Testis (tissue), 3 donors: ENCODE measurements around the gene ALCAM. TPM values are rescaled to one million over a fixed set of nuclear protein-coding genes. Genes with fewer than 3 reads are reported as not detected.

Experiments
- DNase-seq: peaks from one replicate; pipeline ENCODE4 v3.0.0-alpha.2; 2019
- H3K27ac ChIP-seq, 2 donors: fragments of 200-600 bp; sonication (generic); one replicate each; pipeline ENCODE4 v1.5.1; 2019
- H3K27me3 ChIP-seq: fragments of 200-600 bp; sonication (generic); one replicate; pipeline ENCODE4 v1.5.1; 2019
- H3K36me3 ChIP-seq: fragments of 200-600 bp; sonication (generic); one replicate; pipeline ENCODE4 v1.5.1; 2017; ENCODE audit warnings: low read depth; ENCODE audit errors: missing control alignments
- H3K4me1 ChIP-seq: fragments of 200-600 bp; sonication (generic); one replicate; pipeline ENCODE4 v1.5.1; 2019
- H3K4me3 ChIP-seq, 2 donors: fragments of 200-600 bp; sonication (generic); one replicate each; pipeline ENCODE4 v1.5.1; 2017 to 2019
- H3K9me3 ChIP-seq: fragments of 200-600 bp; sonication (generic); one replicate; pipeline ENCODE4 v1.5.1; 2017
- POLR2A ChIP-seq: fragments of 450-650 bp; IDR thresholded peaks from one replicate; pipeline ENCODE4 v1.6.1; 2017; ENCODE audit warnings: antibody characterized with exemption, mild to moderate bottlenecking, moderate library complexity
- WGBS, 2 donors: methylation state at CpG; one replicate each; pipeline ENCODE4 v1.1.5; 2018; 5-methylcytosine and 5-hydroxymethylcytosine counted together
- intact Hi-C: fragments of 100-400 bp; cut with DNase I; formaldehyde crosslinking; loops from one replicate; pipeline ENCODE4 v1.15.1; 2023; ENCODE audit warnings: low total_unique reads
- polyA plus RNA-seq: library from polyadenylated mRNA; stranded (reverse); fragments of 350-450 nt; fragmentation: Illumina TruSeq; extraction: RNeasy Lipid Tissue Mini Kit (QIAGEN cat#74804); gene quantifications from one replicate; pipeline ENCODE4 v1.2.3, GENCODE V29; 2014; ENCODE audit warnings: low read depth, low replicate concordance; ENCODE audit not compliant: insufficient read depth
- total RNA-seq, 2 donors: library from RNA; depleted of rRNA; stranded (reverse); fragments of >200 nt; gene quantifications; one replicate each; pipeline ENCODE4 v1.2.3, GENCODE V29; 2016
- TF ChIP-seq, protein P1 (sequence below), 3 experiments: fragments of 450-650 bp in 2 of 3; fragments of 200-600 bp in 1 of 3; sonication (generic) in 1 of 3; IDR thresholded peaks; one replicate each; pipeline ENCODE4 v1.5.1; 2016 to 2019; ENCODE audit warnings: antibody characterized with exemption in 3 of 3, mild to moderate bottlenecking in 2 of 3, moderate library complexity in 1 of 3

ALCAM gene
- total and polyA plus RNA-seq, 3 donors from 2014 or later: 8.3 to 9.0 (median 8.7) TPM

- intact Hi-C loops: no loop called here
- Histone ChIP-seq H3K27me3 (no peaks in the 10 kb centered on the region), H3K4me1 (no peaks in the 10 kb centered on the region), H3K9me3 (no peaks in the 10 kb centered on the region), H3K27ac (no peak overlapping the region), H3K36me3 (no peaks in the 10 kb centered on the region), H3K4me3 (no peak overlapping the region)
- WGBS, 2 donors: 88 to 90% methylated on average over 7 of the region's 7 CpGs
- TF ChIP-seq, protein P1, sequence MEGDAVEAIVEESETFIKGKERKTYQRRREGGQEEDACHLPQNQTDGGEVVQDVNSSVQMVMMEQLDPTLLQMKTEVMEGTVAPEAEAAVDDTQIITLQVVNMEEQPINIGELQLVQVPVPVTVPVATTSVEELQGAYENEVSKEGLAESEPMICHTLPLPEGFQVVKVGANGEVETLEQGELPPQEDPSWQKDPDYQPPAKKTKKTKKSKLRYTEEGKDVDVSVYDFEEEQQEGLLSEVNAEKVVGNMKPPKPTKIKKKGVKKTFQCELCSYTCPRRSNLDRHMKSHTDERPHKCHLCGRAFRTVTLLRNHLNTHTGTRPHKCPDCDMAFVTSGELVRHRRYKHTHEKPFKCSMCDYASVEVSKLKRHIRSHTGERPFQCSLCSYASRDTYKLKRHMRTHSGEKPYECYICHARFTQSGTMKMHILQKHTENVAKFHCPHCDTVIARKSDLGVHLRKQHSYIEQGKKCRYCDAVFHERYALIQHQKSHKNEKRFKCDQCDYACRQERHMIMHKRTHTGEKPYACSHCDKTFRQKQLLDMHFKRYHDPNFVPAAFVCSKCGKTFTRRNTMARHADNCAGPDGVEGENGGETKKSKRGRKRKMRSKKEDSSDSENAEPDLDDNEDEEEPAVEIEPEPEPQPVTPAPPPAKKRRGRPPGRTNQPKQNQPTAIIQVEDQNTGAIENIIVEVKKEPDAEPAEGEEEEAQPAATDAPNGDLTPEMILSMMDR (IDR thresholded peaks at IDR 0.05): no peak
- no peak for TF ChIP-seq POLR2A
- DNase-seq: no peak
These were observed 27.5 kb downstream of the ALCAM start for GRCh38 chr3:105394177-105394576.

DNA sequence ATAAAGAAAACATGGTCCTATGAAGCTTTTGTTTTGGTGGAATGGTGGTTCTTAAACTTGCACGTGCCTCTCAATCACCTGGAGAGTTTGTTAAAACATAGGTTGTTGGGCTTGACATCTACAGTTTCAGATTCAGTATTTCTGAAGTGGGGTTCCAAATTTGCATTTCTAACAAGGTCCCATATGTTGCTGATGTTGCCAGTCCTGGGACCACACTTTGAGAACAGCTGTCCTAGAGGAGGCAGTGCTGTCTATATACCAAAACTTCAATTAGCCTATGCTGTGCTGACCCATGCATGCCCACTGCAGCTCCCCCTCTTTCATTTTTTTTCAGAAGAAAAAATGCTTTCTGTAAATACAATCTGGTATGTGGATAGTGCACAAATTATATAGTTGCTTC lies 31.3 kb downstream of the ALCAM start:
- DNase-seq: no peak
- H3K4me1 ChIP-seq: no peaks in the 10 kb centered on the region
- H3K36me3 ChIP-seq: no peaks in the 10 kb centered on the region
- TF ChIP-seq, protein P1 (IDR thresholded peaks at IDR 0.05): no peak
- TF ChIP-seq POLR2A: no peak
- no peaks in the 10 kb centered on the region for H3K27me3 ChIP-seq
- no peaks in the 10 kb centered on the region for H3K9me3 ChIP-seq
- 82 to 83% methylated on average over 1 of the region's 1 CpG for WGBS, 2 donors
- no peak overlapping the region for H3K27ac ChIP-seq
- intact Hi-C loops: no loop called here
- no peak overlapping the region for H3K4me3 ChIP-seq

DNA sequence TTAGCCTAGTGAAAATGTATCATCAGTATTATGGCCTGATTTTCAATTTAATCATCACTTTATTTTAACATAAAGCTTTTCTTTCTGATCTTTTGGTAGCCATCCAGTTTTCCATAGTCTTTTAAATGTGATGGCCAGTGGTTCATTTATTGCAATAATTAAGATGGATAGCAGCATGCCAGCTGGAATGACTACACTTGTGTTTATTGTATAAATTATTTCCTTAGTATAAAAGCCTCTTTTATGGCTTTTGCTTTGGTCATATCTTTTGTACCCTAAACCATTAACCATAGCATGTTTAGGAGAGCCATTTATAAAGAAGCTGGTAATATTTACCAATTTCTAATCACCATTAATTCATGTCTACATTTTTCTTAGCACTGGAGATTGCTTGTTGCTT lies 31.7 kb downstream of the ALCAM start:
- intact Hi-C loops: no loop called here

DNA sequence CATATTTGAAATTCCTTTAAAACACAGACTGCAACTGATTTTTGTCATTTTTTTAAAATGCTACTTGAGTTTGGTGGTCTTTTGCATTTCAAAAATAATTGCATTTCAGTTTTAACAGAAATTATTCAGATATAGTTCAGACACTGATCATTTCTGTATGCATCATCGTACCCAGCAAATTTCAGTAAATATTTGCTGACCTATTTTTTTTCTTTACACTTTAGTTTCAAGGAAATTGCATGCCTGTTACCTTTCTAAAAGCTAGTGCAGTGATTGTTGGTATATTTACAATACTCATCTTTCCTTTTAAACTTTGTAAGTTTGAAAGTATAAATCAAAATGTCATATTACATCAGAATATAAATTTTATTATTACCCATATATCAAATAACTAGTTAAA lies 32.4 kb downstream of the ALCAM start:
- Histone ChIP-seq H3K4me1 (no peaks in the 10 kb centered on the region), H3K4me3 (no peak overlapping the region), H3K27ac (no peak overlapping the region), H3K36me3 (no peaks in the 10 kb centered on the region), H3K27me3 (no peaks in the 10 kb centered on the region), H3K9me3 (no peaks in the 10 kb centered on the region)
- DNase-seq: no peak
- intact Hi-C loops: no loop called here
- WGBS, 2 donors: 91 to 93% methylated on average over 1 of the region's 1 CpG
- TF ChIP-seq POLR2A: no peak
- TF ChIP-seq, protein P1 (IDR thresholded peaks at IDR 0.05): no peak

More for the DNA sequence above, 31.7 kb downstream of the ALCAM start:
- Histone ChIP-seq H3K27me3 (no peaks in the 10 kb centered on the region), H3K4me1 (no peaks in the 10 kb centered on the region), H3K9me3 (no peaks in the 10 kb centered on the region), H3K36me3 (no peaks in the 10 kb centered on the region), H3K4me3 (no peak overlapping the region), H3K27ac (no peak overlapping the region)
- TF ChIP-seq POLR2A: no peak
- TF ChIP-seq, protein P1 (IDR thresholded peaks at IDR 0.05): no peak
- DNase-seq: no peak

- Histone ChIP-seq H3K9me3 (no peaks in the 10 kb centered on the region), H3K27ac (no peak overlapping the region), H3K27me3 (no peaks in the 10 kb centered on the region), H3K36me3 (no peaks in the 10 kb centered on the region), H3K4me1 (no peaks in the 10 kb centered on the region), H3K4me3 (no peak overlapping the region)
- WGBS, 2 donors: 81 to 90% methylated on average over 1 of the region's 1 CpG
- no peak for TF ChIP-seq POLR2A
- TF ChIP-seq, protein P1 (IDR thresholded peaks at IDR 0.05): no peak
- intact Hi-C loops: no loop called here
- no peak for DNase-seq
These were observed 32.9 kb downstream of the ALCAM start for GRCh38 chr3:105399611-105400010.
